Activated CD8-positive, alpha-beta memory T cell treated with anti-CD3 and anti-CD28 coated beads for 48 hours (primary cell): ENCODE measurements around the gene ELP2.
"Not testable (repeated sequence)": the region's sequence is repeated elsewhere in the genome, so short reads cannot be mapped to it uniquely, and the experiment has no call there.

Source experiments
- DNase-seq, 3 experiments: peaks; one replicate each; pipeline ENCODE4 v3.0.0-alpha.2; 2020; ENCODE audit warnings: low read depth in 2 of 3, low spot score in 2 of 3

Gene ELP2, protein sequence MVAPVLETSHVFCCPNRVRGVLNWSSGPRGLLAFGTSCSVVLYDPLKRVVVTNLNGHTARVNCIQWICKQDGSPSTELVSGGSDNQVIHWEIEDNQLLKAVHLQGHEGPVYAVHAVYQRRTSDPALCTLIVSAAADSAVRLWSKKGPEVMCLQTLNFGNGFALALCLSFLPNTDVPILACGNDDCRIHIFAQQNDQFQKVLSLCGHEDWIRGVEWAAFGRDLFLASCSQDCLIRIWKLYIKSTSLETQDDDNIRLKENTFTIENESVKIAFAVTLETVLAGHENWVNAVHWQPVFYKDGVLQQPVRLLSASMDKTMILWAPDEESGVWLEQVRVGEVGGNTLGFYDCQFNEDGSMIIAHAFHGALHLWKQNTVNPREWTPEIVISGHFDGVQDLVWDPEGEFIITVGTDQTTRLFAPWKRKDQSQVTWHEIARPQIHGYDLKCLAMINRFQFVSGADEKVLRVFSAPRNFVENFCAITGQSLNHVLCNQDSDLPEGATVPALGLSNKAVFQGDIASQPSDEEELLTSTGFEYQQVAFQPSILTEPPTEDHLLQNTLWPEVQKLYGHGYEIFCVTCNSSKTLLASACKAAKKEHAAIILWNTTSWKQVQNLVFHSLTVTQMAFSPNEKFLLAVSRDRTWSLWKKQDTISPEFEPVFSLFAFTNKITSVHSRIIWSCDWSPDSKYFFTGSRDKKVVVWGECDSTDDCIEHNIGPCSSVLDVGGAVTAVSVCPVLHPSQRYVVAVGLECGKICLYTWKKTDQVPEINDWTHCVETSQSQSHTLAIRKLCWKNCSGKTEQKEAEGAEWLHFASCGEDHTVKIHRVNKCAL

DNA sequence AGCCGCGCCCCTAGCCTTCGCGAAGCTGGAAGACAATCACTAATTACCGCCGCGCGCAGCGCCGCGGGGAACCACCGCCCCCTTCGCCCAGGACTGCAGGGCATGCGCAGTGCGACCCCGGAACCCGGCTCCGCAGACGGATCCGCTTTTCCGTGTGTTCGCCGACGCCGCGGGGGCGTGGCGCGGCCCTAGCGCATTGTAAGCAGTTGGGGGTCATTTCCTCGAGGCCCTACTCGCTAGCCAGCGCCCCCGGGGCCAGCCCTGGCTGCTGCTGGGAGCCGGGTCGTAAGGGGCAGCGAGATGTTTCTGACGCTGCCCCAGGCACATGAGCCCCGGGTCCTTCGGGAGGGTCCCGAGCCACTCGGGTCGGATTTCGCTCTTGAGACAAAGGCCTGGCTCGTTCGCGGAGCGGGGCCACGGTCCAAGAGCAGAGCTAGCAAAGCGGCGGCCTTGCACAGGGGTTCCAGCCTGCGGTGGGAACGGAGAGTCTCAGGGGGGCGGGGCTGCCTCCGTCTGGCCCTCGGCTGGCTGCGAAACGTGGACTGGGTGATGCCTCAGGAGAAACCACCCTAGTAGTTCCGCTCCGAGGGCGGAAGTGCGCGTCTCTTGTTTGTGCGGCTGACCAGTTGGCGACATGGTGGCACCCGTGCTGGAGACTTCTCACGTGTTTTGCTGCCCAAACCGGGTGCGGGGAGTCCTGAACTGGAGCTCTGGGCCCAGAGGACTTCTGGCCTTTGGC lies at the start of gene ELP2, which contains the start of gene SLC39A6:
Gene ELP2, plus strand, starts transcription at position 600 of the 739 bp plus-strand sequence. Its CDS starts 35 bp downstream, at position 635.
Gene SLC39A6, minus strand, starts transcription at position 41 of the 739 bp plus-strand sequence. CDS start 2,333 bp downstream, outside the sequence.
- peak; percentile 81 to 91 (median 84) for DNase-seq

DNA sequence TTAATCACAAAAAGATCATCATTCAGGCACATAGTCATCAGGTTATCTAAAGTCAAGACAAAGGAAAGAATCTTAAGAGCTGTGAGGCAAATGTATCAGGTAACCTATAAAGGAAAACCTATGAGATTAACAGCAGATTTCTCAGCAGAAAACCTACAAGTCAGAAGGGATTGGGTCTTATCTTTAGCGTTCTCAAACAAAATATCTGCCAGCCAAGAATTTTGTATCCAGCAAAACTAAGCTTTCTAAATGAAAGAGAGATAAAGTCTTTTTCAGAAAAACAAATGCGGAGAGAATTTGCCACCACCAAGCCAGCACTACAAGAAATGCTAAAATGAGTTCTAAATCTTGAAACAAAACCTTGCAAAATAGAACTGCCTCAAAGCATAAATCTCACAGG lies 48.6 kb upstream of the ELP2 start:
- DNase-seq = not testable (repeated sequence)

DNA sequence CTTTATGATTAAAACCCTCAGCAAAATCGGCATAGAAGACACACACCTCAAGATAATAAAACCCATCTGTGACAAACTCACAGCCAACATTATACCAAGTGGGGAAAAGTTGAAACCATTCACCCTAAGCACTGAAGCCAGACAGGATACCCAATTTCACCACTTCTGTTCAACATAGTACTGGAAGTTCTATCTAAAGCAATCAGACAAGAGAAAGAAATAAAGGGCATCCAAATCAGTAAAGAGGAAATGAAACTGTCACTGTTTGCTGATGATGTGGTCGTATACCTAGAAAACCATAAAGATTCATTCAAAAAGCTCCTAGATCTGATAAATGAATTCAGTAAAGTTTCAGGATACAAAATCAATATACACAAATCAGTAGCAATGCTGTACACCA lies 46.0 kb upstream of the ELP2 start:
- no peak for DNase-seq

DNA sequence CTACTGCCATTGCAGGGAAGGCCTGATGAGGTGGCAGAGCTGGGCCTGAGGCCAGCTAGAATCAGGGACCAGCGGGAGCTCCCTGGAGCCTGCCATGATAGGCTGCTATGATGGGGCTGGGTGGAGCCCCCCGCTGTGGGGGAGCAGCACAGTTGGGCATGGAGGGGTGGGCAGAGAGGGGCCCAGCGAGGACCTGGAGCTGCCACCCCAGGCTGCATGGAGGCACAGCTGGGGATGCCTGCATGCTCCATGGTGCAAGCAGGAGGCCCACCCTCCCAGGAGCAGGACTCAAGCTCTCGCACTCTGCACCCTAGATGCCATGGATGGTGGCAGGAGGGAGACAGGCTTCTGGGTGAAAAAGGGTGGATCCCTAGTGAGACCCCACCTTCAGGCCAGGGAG lies 44.5 kb upstream of the ELP2 start:
- DNase-seq = no peak

DNA sequence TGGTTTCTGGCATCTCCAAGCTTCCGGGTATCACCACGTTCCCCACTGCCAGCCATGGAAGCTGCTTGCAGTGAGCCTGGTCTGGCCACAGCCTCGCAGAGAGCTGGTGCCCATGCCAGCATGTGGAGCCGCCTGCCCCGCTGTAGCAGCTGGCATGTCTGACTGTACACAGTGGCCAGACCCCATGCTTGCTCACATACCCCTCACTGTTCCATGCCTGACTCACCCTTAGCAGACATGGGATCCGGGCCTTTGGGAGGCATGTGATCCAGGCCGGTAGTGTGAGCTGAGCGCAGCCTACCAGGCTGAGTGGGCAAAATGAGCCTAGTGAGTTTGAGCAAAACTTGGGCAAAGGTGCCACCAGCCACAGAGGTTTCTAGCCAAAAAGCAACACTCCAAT lies 43.5 kb upstream of the ELP2 start:
- no peak for DNase-seq

DNA sequence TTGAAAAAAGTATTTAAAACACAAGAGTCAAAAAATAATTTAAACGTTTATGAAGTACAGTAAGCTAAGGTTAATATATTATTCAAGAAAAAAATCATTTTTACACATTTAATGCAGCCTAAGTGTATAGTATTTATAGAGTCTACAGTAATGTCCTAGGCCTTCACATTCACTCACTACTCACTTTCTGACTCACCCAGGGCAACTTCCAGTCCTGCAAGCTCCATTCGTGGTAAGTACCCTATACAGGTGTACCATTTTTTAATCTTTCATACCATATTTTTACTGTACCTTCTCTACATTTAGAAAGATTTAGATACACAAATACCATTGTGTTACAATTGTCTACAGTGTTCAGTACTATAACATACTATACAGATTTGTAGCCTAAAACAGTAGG lies 41.4 kb upstream of the ELP2 start:
- DNase-seq = no peak

DNA sequence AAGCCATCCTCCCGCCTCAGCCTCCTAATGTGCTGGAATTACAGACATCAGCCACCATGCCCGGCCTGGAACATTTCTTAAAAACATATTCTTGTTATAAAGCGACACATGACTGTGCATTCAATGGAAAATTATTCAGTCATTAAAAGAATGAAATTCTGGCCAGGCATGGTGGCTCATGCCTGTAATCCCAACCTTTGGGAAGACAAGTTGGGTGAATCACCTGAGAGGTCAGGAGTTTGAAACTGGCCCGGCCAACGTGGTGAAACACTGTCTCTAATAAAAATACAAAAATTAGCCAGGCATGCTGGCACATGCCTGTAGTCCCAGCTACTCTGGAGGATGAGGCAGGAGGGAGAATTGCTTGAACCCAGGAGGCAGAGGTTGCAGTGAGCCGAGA lies 40.7 kb upstream of the ELP2 start:
- DNase-seq = no peak

DNA sequence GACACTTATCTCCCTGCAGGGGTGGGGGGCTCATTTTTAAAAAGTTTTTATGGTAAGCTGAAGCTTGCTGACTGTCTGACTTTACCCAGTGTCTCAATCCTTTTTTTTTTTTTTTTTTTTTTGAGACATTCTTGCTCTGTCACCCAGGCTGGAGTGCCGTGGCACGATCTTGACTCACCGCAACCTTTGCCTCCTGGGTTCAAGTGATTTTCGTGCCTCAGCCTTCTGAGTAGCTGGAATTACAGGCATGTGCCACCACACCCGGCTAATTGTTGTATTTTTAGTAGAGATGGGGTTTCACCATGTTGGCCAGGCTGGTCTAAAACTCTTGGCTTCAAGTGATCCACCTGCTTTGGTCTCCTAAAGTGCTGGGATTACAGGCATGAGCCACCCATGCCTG lies 37.6 kb upstream of the ELP2 start:
- not testable (repeated sequence) for DNase-seq

DNA sequence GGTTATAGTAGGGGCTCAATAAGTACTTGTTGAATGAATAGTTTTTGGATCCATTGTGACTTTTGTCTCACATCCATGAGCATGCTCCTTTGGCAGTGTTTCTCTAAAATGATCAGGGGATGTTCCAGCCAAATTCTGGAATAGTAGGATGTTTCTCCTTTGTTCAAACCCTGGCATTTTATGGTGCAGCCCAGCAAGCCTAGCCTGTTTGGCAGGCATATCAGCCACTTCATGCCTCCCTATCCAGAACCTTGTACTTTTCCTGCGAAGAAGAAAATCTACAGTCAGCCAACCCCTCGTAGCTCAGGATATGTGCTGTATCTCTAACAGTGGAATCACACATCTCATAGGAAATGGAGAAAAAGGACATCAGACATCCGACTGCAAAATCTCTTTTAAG lies 35.3 kb upstream of the ELP2 start:
- DNase-seq = no peak

DNA sequence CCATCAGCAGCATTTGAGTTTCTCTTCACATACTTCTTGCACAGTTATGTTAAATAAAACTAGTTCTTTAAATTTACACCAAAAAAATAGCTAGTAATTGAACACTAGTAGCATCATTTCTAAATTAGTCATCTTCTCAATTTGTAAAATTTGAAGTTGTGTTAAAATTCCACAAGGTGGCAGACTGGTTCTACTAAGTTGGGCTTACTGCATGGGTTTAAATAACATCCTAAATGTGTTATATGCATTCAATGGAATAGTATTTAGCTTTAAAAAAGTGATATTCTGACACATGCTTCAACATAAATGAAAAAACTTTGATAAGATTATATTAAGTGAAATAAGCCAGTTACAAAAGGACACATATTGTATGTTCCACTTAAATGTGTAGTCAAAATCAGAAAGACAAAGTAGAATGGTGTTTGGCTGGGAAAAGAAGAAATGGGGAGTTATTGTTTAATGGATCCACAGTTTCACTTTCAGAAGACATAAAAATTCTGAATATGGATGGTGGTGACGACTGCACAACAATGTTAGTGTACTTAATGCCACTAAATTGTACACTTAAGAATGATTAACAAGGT lies 33.7 kb upstream of the ELP2 start:
- no peak for DNase-seq

DNA sequence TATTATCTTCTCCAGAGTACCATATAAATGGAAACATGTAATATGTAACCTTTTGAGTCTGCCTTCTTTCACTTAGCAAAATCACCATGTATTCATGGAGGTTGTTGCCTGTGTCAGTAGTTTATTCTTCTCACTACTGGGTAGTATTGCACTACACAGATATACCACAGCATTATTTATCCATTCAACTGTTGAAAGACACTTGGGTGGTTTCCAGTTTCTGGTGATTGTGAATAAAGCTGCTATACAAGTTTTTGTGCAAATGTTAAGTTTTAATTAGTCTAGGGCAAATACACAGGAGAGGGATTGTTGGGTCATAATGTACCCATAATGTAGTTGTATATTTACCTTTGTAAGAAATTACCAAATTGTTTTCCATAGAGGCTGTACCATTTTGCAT lies 32.7 kb upstream of the ELP2 start:
- DNase-seq = no peak

DNA sequence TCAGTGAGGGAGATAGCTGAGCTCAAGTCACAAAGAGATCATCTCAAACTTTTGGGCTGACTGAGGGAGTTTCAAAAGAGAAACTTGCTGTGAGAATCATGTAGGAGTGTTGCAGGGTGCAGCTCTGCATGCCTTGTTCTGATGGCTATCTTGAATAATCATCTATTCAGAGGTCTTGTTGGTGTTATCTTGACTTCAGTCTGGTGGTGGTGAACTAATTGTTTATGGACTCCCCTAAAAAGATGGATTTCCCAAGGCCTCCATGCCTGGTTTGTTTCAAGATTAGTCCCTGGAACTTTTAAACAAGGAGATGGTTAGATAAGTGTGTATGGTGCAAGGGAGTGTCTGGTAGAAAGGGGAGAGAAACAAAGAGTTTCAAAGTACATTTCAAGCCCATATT lies 30.4 kb upstream of the ELP2 start:
- DNase-seq = no peak

DNA sequence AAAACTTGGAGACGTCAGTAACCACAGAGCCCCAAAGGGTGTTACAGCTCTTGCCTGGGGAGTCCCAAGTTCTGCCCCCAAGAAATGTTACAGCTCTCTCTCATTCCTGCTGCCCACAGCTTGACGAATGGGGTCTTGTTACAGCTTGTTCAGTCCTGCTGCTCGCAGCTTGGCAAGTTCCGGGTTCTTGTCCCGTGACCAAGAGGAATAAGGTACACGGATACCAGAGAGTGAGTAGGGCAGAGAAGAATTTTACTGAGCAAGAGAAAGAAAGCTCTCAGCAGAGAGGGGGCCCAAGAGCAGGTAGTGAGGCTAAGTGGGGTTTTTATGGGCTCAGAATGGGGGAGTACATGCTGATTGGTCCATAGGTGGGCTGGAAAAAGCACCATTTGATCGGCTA lies 27.8 kb upstream of the ELP2 start:
- no peak for DNase-seq

DNA sequence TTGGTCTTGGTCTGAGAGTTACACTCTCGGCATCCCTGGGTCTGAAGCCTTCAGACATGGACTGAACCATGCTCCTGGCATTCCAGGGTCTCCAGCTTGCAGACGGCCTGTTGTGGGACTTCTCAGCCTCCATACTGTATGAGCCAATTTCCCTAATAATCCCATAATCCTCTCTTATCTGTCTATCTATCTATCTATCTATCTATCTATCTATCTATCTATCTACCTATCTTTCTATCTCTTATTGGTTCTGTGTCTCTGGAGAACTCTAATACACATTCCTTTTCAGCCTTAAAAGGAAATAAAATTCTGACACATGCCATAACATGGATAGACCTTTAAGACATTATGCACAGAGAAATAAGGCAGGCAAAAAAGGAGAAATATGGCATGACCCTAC lies 24.9 kb upstream of the ELP2 start:
- DNase-seq = no peak

DNA sequence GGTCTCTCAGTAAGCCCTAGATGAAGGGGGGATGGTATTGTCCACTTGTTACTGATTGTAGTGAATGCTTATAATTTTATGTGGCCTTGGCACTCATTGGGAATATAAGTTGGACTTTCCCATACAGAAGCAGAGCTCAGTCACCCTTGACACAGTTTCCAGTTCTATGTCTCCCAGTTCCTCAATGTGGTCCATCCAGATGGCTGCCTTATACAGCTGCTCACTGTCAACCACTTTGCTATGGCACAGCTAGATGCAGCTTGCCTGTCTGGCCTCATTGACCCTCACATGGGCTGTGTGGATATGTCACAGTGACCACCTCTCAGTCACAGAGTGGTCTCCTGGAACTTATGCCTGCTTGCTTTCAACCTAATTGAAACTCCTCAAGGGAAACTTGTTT lies 22.2 kb upstream of the ELP2 start:
- DNase-seq = no peak

DNA sequence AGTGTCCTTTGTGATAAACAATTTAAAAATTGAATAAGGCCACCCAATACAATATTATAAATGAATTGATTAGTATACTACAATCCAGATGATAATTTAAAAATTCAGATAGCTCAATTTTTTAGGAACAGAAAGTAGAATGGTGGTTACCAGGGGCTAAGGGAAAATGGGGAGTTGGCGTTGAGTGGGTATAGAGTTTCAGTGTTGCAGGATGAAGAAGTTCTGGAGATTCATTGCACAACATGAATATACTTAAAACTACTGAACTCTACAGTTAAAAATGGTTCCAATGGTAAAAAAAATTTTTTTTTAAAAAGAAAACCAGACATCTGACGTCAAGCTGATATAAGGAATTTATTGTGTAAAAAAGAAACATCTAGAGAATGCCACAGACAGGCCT lies 21.5 kb upstream of the ELP2 start:
- no peak for DNase-seq

DNA sequence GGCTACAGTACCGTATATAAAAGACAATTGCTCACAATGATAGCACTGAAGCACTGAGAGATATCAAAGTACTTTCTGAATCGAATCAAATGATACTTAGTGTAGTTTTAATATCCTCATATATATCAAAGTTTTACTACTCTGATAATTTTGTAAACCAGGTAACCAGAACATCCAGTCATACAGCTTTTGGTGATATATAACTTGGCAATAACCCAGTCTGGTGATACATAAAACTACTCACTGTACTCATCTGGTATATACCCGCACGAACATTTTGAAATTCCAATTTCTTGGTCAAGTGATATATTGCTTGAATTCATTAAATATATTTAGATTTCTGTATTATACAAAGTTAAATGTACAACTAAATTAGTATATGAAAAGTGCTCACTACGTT lies 21.1 kb upstream of the ELP2 start:
- no peak for DNase-seq

DNA sequence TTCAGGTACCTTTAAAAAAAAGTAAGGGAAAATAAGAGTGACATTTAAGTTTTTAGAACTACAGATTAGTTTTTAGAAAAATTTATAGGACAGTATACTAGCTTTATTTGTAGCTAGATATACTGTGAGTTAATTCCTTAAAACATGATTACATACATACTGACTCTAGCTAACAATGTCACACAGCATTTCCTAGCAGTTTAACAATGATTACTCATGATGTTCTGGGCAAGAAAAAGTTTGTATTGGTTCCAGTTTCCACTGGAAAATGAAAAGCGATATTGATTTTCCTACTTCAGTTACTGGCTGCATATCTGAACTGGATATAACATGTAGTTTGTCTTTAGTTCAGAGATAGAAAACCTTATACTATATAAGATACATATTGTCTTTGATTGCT lies 20.0 kb upstream of the ELP2 start:
- no peak for DNase-seq

DNA sequence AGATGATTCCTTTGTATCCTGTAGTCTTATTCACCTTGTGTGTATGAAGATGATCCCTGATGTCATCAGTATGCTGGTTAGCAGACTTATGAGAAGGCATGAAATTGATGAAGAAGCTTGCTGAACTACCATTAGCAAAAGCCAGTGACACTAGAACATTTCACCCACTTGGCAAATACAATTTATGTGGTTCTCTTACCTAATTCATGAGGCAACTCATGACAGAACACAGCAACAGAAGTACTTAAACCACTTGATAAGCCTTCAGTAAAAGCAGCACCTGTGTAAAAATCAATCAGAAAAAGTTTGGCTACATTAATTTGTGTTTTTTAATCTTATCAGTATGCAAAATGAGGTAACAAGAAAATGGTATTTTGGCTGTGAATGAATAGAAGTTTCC lies 17.4 kb upstream of the ELP2 start:
- DNase-seq = no peak

DNA sequence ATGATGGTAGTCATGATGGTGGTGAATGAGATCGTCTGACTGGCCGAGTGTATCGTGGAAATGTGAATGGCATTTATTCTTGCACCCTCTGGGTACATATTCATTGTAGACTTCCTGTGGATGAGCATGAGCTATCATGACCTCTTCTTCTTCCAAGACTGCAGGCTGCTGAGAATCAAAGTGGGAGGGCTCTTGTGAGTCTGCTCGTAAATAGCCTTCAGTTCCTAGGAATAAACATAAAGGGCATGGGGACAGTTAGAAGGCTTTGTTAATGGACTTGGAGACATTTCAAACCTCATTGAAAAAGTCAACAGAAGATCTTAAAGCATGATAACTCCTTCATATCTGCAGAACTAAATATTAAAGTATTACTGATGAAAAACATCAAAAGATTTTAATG lies 15.4 kb upstream of the ELP2 start:
- no peak for DNase-seq

DNA sequence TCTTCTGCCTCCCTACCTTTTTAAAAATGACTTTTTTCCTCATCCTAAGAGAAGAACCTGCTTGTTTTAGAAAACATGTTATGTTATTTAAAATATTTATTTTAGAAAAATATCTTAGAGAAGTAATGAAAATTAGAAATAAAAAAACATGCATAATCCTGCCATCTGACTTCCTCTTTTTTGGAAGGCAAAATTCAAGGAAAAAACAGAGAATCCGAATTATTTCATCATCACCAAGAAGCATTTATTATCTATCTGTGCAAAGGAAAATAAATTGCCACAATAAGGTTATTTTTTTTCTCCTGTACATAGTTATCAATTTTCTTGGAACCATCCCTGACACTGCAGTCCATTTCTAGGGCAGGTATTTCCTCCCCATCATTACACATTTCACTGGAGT lies 15.0 kb upstream of the ELP2 start:
- no peak for DNase-seq
